Fibroblast of mammary gland (primary cell): ENCODE data around the gene SLC23A2.
"Not testable (repeated sequence)": the region's sequence is repeated elsewhere in the genome, so short reads cannot be mapped to it uniquely, and the experiment has no call there.

Source experiments
- DNase-seq: peaks from one replicate; pipeline ENCODE4 v3.0.0-alpha.2; 2010; ENCODE audit warnings: low read depth
- H3K4me3 ChIP-seq: 2 replicates; pipeline ENCODE4 v1.5.1; 2011; ENCODE audit warnings: low read depth, mild to moderate bottlenecking, low read length, moderate library complexity; ENCODE audit not compliant: control insufficient read depth
- CTCF ChIP-seq: conservative IDR thresholded peaks from 2 replicates; pipeline ENCODE4 v1.5.1; 2011; ENCODE audit warnings: low read depth, low read length, inconsistent platforms; ENCODE audit not compliant: control insufficient read depth, insufficient read depth

SLC23A2 gene

DNA sequence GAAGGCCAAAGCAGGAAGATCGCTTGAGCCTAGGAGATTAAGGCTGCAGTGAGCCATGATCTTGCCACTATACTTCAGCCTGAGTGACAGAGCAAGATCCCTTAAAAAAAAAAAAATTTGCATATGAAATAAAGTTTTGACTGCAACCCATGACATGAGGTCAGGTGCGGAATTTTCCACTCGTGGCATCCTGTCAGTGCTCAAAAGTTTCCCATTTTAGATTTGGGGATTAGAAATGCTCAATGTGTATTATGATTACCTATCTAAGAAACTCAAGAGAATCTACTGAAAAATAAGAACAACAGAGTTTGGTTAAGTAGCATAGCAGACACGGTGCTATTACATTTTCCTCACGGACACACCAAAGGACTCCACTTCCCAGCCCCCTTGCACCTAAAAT is 11.7 kb downstream of the SLC23A2 start:
- H3K4me3 ChIP-seq, result no peak overlapping the region
- no peak for DNase-seq
- TF ChIP-seq CTCF, result no peak

- TF ChIP-seq CTCF, result no peak
- no peak overlapping the region for H3K4me3 ChIP-seq
- DNase-seq, result no peak
These were observed 14.2 kb downstream of the SLC23A2 start for GRCh38 chr20:4987130-4987529.

GRCh38 chr20:4985658-4986057 is 15.7 kb downstream of the SLC23A2 start:
- TF ChIP-seq CTCF, result no peak
- H3K4me3 ChIP-seq, result no peak overlapping the region
- peak; percentile 58 for DNase-seq

DNA sequence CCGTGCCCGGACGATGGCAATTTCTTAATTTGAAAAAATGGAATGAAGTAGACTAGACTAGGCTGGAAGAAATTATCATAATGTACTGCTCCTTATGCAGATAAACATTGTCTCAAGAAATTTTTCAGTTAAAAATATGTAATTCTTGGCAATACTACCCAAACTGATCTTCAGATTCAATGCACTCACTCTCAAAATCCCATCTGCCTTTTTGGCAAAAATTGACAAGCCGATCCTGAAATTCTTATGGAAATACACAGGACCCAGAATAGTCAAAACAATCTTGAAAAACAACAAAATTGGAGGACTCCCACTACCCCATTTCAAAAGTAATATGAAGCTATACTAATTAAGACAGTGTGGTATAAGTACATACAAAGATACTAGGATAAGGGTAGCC is 19.0 kb downstream of the SLC23A2 start:
- no peak for DNase-seq
- H3K4me3 ChIP-seq, result no peak overlapping the region
- no peak for TF ChIP-seq CTCF

GRCh38 chr20:4979841-4980410 is 21.4 kb downstream of the SLC23A2 start:
- no peak for DNase-seq
- TF ChIP-seq CTCF, result no peak
- no peak overlapping the region for H3K4me3 ChIP-seq

GRCh38 chr20:4978050-4978918 is 23.0 kb downstream of the SLC23A2 start:
- no peak overlapping the region for H3K4me3 ChIP-seq
- no peak for DNase-seq
- no peak for TF ChIP-seq CTCF

- H3K4me3 ChIP-seq, DNase-seq: not testable (repeated sequence)
These were observed 25.3 kb downstream of the SLC23A2 start for GRCh38 chr20:4976014-4976413.
